ENCODE measurements around the gene RPL41.

GRCh38 chr12:56079723-56080555, 36.5 kb upstream of the RPL41 start, which contains the start of gene ERBB3:
- TF ChIP-seq EZH2phosphoT487 (IDR thresholded peaks at IDR 0.05; ENCODE audit: low read length) (no peak), CTCF (IDR thresholded peaks at IDR 0.05; ENCODE audit: low read length) (no peak), EZH2 (optimal IDR thresholded peaks at IDR 0.05; ENCODE audit: low read depth, low read length) (no peak)
